ENCODE measurements around the gene RAET1L.
"Not testable (repeated sequence)": the region's sequence is repeated elsewhere in the genome, so short reads cannot be mapped to it uniquely, and the experiment has no call there.

Gene RAET1L

GRCh38 chr6:150044621-150045145 is 19.4 kb upstream of the RAET1L start:
- DNase-seq (ENCODE audit: low read depth) = no peak

DNA sequence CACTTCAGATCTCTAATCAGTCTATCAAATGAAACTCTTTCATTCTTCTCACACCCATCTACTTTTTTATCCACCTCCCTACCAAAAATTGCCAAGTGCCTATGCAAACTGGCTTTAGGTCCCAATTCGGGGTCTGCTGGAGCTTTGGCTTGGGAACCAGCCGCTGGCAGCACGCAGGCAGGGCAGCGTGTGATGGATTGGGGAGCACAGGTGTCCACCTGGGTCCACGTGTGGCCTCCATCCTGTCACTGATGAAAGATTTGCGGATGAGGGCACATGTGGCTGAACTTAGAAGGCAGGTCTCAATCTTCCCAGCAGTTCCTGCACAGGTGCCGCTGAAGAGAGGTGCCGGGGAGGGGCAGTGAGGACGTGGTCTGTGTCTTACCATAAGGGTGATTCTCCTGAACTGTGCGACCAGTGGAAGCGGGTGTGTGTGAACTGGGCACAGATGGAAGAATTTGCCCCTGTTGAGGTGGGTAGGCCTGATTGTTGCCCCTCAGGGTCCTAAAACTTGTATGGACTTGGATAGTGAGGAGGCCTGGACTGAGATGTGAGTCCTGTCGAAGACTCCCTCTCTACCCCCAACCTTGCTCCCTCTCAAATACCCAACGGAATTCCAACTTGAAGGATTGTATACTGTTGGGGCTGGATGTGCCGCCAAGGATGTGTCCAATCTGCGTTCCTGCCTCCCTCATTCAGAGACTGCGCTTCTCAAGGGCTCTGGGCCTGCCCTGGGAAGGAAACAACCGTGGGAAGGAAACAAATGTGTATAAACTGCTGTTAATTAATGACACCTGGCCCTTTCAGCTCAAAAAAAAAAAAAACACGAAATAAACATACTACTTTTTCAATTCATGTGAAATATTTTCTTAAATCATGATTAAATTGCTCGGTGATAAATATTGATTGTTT is 18.4 kb upstream of the RAET1L start:
- DNase-seq (ENCODE audit: low read depth) = no peak

GRCh38 chr6:150043096-150043495 is 17.8 kb upstream of the RAET1L start:
- DNase-seq (ENCODE audit: low read depth) = no peak

GRCh38 chr6:150038202-150039062 is 13.1 kb upstream of the RAET1L start:
- DNase-seq (ENCODE audit: low read depth) = no peak

DNA sequence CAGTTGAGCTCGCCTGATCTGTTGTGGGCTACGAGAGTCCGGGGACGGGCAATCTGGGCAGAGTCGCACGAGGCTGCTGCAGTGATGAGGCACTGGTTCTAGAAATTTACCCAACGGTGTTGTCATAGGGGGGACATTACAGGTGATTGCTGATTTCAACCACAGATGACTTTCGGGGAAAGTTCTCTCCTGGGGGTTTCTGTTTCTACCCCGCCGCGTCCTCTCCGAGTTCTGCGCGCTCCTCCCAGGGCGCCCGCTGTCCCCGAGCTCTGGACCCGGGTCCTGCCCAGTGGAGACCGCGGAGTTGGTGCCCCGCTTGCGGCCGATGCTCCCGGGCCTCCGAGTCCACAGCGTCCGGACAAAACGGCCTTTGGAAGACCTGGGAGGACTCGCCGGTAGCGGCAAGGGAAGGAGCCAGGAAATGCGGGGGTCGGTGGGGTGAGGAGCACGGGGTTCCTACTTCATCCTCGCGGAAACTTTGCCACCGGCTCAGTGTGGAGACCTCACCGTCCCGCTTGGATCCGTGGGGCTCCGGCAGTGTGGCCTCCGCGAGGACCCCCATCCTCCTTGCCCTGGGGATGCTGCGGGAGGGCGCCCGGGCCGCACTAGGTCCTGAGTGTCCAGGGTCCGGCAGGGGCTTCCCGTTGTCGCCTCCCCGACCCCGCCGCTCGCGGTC is 12.3 kb upstream of the RAET1L start:
- no peak for DNase-seq (ENCODE audit: low read depth)

GRCh38 chr6:150036081-150036480 is 10.7 kb upstream of the RAET1L start:
- no peak for DNase-seq (ENCODE audit: low read depth)

- no peak for DNase-seq (ENCODE audit: low read depth)
Measured at GRCh38 chr6:150033207-150033771, 8.0 kb upstream of the RAET1L start.

DNA sequence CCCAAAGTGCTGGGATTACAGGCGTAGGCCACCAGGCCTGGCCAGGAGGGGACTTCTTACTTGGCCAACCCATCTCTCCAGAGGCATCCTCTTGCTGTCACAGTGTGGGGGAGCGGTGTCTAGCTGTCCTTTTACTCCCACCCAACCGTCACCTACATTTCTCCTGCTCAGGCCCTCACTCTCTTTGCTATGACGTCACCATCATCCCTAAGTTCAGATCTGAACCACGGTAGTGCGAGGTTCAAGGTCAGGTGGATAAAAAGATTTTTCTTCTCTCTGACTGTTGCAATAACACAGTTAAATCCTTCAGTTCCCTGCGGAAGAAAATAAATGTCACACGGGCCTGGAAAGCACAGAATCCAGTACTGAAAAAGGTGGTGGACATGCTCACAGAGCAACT is 7.3 kb upstream of the RAET1L start:
- DNase-seq (ENCODE audit: low read depth) = no peak

DNA sequence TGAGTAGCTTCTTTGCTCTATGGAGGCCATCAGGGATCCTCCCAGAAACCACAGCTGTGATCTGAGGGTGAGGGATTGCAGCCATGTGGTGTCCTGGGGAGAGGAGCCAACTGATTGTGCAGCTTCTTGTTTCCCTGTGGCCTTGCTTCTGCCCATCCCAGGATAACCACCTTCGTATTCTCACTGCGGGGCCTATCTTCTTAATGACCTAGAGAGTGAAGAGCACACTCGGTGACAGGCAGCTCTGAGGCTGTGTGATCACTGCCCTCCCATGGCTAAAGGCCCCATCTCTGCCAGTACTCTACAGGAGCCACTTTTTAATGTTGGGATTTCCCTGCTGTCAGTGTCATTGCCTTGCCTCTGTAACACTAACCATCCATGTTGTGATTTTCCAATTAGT is 5.3 kb upstream of the RAET1L start:
- DNase-seq (ENCODE audit: low read depth) = no peak

- no peak for DNase-seq (ENCODE audit: low read depth)
Measured at GRCh38 chr6:150029749-150030148, 4.4 kb upstream of the RAET1L start.

DNA sequence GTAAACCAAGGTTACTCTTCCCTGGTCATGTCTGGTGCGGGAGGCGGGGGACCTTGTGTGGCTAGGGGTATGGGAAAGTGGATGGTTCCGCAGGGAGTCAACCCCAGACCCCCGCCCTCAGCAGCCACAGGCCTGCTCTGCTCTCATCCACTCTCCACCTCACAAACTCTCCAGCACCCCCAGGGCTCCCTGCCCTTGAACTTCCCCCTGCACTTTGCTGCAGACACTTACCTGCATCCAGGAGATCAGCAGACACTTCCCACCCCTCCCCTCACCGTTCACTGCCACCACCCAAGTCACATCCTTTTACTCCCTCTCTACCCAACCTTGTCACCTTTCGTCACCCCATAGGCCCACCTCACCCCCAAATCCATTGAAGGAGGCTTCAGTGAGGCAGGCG is 3.9 kb upstream of the RAET1L start:
- no peak for DNase-seq (ENCODE audit: low read depth)

DNA sequence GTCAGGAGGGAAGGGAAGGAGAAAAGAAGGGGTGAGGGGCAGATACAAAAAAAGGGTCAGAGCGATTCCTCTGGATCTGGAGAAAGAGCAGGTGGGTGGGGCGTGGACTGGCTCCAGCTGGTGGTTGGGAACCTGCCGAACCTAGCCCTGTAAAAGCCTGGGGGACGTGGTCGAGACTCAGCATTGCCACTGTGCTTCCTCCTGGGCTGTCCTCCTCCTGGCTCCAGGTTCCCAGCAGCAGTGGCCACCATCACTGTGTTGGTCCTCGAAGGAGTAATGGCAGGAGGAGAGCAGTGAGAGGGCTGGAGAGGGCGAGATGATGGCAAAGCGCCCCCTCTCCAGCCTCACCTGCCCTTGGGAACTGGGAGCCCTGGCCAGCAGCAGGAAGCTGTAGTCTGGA is 3.5 kb upstream of the RAET1L start:
- DNase-seq (ENCODE audit: low read depth) = no peak

DNA sequence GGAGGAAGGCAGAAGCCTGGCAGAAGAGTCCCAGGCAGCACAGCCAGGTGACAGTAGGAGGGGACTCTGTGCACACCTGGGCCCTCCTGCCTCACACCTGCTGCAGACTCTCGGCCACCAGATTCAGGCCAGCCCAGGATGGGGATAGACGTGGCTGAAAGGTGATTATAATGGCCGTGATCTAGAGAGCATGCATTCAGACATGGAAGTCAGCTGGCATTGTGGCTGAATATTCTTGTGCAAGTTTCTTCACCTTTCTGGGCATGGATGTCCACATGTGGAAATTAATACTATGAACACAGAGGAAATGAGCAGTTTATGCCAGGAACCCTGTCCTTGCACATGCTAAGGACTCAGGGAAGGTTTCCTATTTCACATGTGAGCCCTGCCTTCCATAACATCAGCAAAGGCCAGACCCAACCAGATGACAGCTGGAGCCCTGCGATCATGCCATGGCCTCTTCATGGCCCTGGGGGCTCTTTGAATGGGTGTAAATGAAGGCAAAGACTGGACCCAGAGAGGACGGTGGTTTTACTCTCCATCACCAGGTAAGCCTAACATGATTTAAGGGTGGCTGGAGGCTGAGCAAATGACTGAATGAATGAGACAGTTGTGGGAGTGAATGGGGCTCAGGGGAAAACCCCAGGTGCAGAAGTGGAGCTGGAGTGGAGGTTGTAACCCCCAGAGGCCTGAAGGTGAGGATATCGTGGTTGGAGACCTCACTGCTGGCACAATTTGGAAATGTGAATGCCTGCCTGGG is 2.7 kb upstream of the RAET1L start:
- no peak for DNase-seq (ENCODE audit: low read depth)

GRCh38 chr6:150026976-150027805 is 1.9 kb upstream of the RAET1L start:
- no peak for DNase-seq (ENCODE audit: low read depth)

GRCh38 chr6:150024646-150025155 is 631 bp downstream of the RAET1L start:
- DNase-seq (ENCODE audit: low read depth) = no peak

GRCh38 chr6:150024021-150024420 is 1.3 kb downstream of the RAET1L start:
- DNase-seq (ENCODE audit: low read depth) = not testable (repeated sequence)

DNA sequence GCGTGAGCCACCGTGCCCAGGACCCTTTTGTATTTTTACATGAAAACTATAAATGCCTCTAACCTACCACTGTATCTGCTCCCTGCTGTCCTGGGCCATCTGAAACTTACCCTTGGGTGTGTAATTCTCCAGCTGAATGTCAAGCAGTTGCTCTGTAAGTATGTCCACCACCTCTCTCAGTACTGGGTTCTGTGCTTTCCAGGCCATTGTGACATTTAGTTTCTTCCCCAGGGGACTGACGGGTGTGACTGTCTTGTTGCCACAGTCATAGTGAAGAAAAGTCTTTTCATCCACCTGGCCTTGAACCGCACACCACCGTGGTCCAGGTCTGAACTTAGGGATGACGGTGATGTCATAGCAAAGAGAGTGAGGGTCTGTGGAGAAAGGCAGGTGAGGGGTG is 3.5 kb downstream of the RAET1L start:
- not testable (repeated sequence) for DNase-seq (ENCODE audit: low read depth)

GRCh38 chr6:150018846-150019580 is 6.3 kb downstream of the RAET1L start:
- no peak for DNase-seq (ENCODE audit: low read depth)

GRCh38 chr6:150017186-150017521 is 8.2 kb downstream of the RAET1L start:
- DNase-seq (ENCODE audit: low read depth) = not testable (repeated sequence)
